ENCODE data around the gene HBEGF. TPM values are rescaled to one million over a fixed set of nuclear protein-coding genes. Genes with fewer than 3 reads are reported as not detected.
A peak's percentile ranks its signal among the peaks of the same experiment; 100 is the strongest.

HBEGF gene
- total RNA-seq, 2 donors from 2014 or later, result 1.4 to 2.1 TPM

GRCh38 chr5:140296289-140296688 is 50.1 kb downstream of the HBEGF start:
- peak overlapping the region; percentile 36 for H3K27ac Mint-ChIP-seq
- no peak overlapping the region for H3K9ac ChIP-seq (ENCODE audit: extremely low read depth, low read length, poor library complexity, severe bottlenecking)

GRCh38 chr5:140295414-140295813 is 51.0 kb downstream of the HBEGF start:
- no peak overlapping the region for H3K4me3 Mint-ChIP-seq

More at GRCh38 chr5:140296289-140296688, 50.1 kb downstream of the HBEGF start:
- no peak overlapping the region for H3K27ac ChIP-seq (ENCODE audit: low read depth, low read length)
- no peaks in the 10 kb centered on the region for H3K27me3 Mint-ChIP-seq (ENCODE audit: insufficient read depth)
- WGBS, 2 experiments (ENCODE audit: insufficient coverage in 1 of 2, insufficient read length in 1 of 2), result 92 to 94% methylated on average over 2 to 3 of the region's 3 CpGs
- H3K36me3 Mint-ChIP-seq (ENCODE audit: low read depth), result peaks cover 17% of the 10 kb centered on the region
- peaks cover 22% of the 10 kb centered on the region for H3K36me3 ChIP-seq (ENCODE audit: control insufficient read depth, insufficient read depth, low read length)
- H3K9me3 Mint-ChIP-seq, result no peaks in the 10 kb centered on the region
- no peak overlapping the region for H3K4me3 ChIP-seq (ENCODE audit: low read length)
- peaks cover 3% of the 10 kb centered on the region for H3K4me1 ChIP-seq (ENCODE audit: control insufficient read depth, insufficient read depth, low read length)
- no peaks in the 10 kb centered on the region for H3K27me3 ChIP-seq (ENCODE audit: control insufficient read depth, insufficient read depth, low read length, poor library complexity, severe bottlenecking)
- no peak overlapping the region for H3K4me3 Mint-ChIP-seq
- TF ChIP-seq, protein P1, sequence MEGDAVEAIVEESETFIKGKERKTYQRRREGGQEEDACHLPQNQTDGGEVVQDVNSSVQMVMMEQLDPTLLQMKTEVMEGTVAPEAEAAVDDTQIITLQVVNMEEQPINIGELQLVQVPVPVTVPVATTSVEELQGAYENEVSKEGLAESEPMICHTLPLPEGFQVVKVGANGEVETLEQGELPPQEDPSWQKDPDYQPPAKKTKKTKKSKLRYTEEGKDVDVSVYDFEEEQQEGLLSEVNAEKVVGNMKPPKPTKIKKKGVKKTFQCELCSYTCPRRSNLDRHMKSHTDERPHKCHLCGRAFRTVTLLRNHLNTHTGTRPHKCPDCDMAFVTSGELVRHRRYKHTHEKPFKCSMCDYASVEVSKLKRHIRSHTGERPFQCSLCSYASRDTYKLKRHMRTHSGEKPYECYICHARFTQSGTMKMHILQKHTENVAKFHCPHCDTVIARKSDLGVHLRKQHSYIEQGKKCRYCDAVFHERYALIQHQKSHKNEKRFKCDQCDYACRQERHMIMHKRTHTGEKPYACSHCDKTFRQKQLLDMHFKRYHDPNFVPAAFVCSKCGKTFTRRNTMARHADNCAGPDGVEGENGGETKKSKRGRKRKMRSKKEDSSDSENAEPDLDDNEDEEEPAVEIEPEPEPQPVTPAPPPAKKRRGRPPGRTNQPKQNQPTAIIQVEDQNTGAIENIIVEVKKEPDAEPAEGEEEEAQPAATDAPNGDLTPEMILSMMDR (conservative IDR thresholded peaks at IDR 0.05), result no peak
- peaks cover 32% of the 10 kb centered on the region for H3K4me1 Mint-ChIP-seq
- no peak for DNase-seq
- no peaks in the 10 kb centered on the region for H3K9me3 ChIP-seq (ENCODE audit: control insufficient read depth, low read length)

GRCh38 chr5:140294753-140295152 is 51.6 kb downstream of the HBEGF start:
- Mint-ChIP-seq H3K4me1 (peaks cover 29% of the 10 kb centered on the region), H3K9me3 (no peaks in the 10 kb centered on the region), H3K27ac (peak overlapping the region; percentile 45), H3K4me3 (no peak overlapping the region), H3K36me3 (ENCODE audit: low read depth) (peaks cover 10% of the 10 kb centered on the region), H3K27me3 (ENCODE audit: insufficient read depth) (no peaks in the 10 kb centered on the region)
- H3K27ac ChIP-seq (ENCODE audit: low read depth, low read length), result no peak overlapping the region
- H3K9ac ChIP-seq (ENCODE audit: extremely low read depth, low read length, poor library complexity, severe bottlenecking), result no peak overlapping the region
- H3K4me1 ChIP-seq (ENCODE audit: control insufficient read depth, insufficient read depth, low read length), result no peaks in the 10 kb centered on the region
- H3K27me3 ChIP-seq (ENCODE audit: control insufficient read depth, insufficient read depth, low read length, poor library complexity, severe bottlenecking), result no peaks in the 10 kb centered on the region
- H3K4me3 ChIP-seq (ENCODE audit: low read length), result no peak overlapping the region
- no peaks in the 10 kb centered on the region for H3K9me3 ChIP-seq (ENCODE audit: control insufficient read depth, low read length)
- no peak for DNase-seq
- peaks cover 20% of the 10 kb centered on the region for H3K36me3 ChIP-seq (ENCODE audit: control insufficient read depth, insufficient read depth, low read length)
- TF ChIP-seq, protein P1 (conservative IDR thresholded peaks at IDR 0.05), result no peak
- WGBS, 2 experiments (ENCODE audit: insufficient coverage in 1 of 2, insufficient read length in 1 of 2), result 78 to 93% methylated on average over 1 to 2 of the region's 2 CpGs

More at GRCh38 chr5:140295414-140295813, 51.0 kb downstream of the HBEGF start:
- DNase-seq, result no peak
- H3K4me1 Mint-ChIP-seq, result peaks cover 29% of the 10 kb centered on the region
- Histone ChIP-seq H3K9ac (ENCODE audit: extremely low read depth, low read length, poor library complexity, severe bottlenecking) (no peak overlapping the region), H3K4me1 (ENCODE audit: control insufficient read depth, insufficient read depth, low read length) (no peaks in the 10 kb centered on the region), H3K4me3 (ENCODE audit: low read length) (no peak overlapping the region), H3K27me3 (ENCODE audit: control insufficient read depth, insufficient read depth, low read length, poor library complexity, severe bottlenecking) (no peaks in the 10 kb centered on the region), H3K9me3 (ENCODE audit: control insufficient read depth, low read length) (no peaks in the 10 kb centered on the region), H3K27ac (ENCODE audit: low read depth, low read length) (no peak overlapping the region), H3K36me3 (ENCODE audit: control insufficient read depth, insufficient read depth, low read length) (peaks cover 24% of the 10 kb centered on the region)
- no peak overlapping the region for H3K27ac Mint-ChIP-seq
- H3K27me3 Mint-ChIP-seq (ENCODE audit: insufficient read depth), result no peaks in the 10 kb centered on the region
- H3K9me3 Mint-ChIP-seq, result no peaks in the 10 kb centered on the region
- TF ChIP-seq, protein P1 (conservative IDR thresholded peaks at IDR 0.05), result no peak
- 85 to 100% methylated on average over 1 of the region's 1 CpG for WGBS, 2 experiments (ENCODE audit: insufficient coverage in 1 of 2, insufficient read length in 1 of 2)
- peaks cover 15% of the 10 kb centered on the region for H3K36me3 Mint-ChIP-seq (ENCODE audit: low read depth)
